ENCODE data around the gene MYCN. TPM values are rescaled to one million over a fixed set of nuclear protein-coding genes. Genes with fewer than 3 reads are reported as not detected.

MYCN gene
- total RNA-seq, 2 donors from 2014 or later = 0.14 to 3.5 TPM

DNA sequence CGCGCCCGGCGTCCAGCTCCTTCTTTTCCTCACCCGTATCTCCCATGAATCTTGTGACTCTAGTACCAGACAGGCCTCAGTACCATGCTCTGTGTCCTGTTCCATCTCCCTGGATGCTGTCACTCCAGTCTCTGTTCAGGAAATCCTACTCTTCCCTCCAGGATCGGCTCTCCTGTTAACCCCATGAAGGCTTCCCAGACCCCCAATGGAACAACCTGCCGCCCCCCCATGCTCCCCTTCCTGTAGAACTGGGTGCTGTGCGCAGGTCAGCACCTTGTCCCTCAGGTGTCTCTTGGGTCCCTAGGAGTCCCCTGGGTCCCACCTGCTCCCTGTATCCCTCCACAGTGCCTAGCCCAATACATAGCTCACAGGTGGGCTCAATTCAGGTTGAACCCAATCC is 41.3 kb downstream of the MYCN start:
- Histone ChIP-seq H3K9me3 (no peaks in the 10 kb centered on the region), H3K36me3 (no peaks in the 10 kb centered on the region), H3K27ac (no peak overlapping the region), H3K27me3 (replicated peaks; ENCODE audit: insufficient read depth) (no peaks in the 10 kb centered on the region), H3K4me3 (no peak overlapping the region), H3K4me1 (replicated peaks) (no peaks in the 10 kb centered on the region)
- no peak for DNase-seq (ENCODE audit: low spot score)
- WGBS = 96% methylated on average over 8 of the region's 8 CpGs
- intact Hi-C loops (cut with DNase I) = no loop called here
- TF ChIP-seq POLR2A (IDR thresholded peaks at IDR 0.05) = no peak
- no peak for TF ChIP-seq POLR2AphosphoS5 (IDR thresholded peaks at IDR 0.05)
- TF ChIP-seq, protein P1, sequence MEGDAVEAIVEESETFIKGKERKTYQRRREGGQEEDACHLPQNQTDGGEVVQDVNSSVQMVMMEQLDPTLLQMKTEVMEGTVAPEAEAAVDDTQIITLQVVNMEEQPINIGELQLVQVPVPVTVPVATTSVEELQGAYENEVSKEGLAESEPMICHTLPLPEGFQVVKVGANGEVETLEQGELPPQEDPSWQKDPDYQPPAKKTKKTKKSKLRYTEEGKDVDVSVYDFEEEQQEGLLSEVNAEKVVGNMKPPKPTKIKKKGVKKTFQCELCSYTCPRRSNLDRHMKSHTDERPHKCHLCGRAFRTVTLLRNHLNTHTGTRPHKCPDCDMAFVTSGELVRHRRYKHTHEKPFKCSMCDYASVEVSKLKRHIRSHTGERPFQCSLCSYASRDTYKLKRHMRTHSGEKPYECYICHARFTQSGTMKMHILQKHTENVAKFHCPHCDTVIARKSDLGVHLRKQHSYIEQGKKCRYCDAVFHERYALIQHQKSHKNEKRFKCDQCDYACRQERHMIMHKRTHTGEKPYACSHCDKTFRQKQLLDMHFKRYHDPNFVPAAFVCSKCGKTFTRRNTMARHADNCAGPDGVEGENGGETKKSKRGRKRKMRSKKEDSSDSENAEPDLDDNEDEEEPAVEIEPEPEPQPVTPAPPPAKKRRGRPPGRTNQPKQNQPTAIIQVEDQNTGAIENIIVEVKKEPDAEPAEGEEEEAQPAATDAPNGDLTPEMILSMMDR (IDR thresholded peaks at IDR 0.05) = no peak

DNA sequence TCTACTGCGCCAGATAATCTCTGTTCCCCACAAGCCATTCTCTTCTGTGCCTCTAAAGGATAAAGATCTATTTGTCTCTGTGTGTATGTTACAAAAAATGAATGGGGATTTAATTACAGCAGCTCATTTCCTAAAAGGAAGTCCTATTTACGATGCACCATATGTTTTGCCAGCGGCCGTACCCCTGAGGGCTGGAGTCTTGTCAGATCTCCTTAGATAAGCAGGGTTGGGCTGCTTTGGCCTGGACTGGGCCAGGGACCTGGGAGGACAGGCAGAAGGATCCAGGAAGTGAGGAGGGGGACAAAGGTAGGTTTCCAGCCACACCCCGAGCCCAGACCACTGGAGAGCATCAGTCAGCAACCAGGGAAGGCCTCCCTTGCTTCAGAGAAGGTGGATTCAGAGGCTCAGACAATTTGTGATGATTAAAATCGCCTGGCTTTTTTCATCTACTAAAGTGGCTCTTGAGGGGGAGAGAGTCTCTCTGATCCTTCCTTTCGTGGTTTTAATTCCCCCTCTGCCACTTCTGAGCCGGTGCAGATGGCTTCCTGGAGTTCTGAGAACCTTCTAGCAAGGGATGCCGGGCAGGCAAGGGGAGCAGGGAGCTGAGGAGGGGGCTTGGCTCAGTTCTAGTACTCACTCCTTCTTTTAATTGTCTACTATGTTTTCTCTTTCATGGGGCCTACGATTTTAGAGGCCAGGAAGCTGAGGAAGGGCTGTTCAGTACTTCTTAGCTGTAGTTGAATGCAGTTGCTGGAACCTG is 42.1 kb downstream of the MYCN start:
- Histone ChIP-seq H3K27me3 (replicated peaks; ENCODE audit: insufficient read depth) (no peaks in the 10 kb centered on the region), H3K27ac (no peak overlapping the region), H3K36me3 (no peaks in the 10 kb centered on the region), H3K9me3 (no peaks in the 10 kb centered on the region), H3K4me1 (replicated peaks) (no peaks in the 10 kb centered on the region), H3K4me3 (no peak overlapping the region)
- TF ChIP-seq POLR2A (IDR thresholded peaks at IDR 0.05) (no peak), POLR2AphosphoS5 (IDR thresholded peaks at IDR 0.05) (no peak)
- TF ChIP-seq, protein P1 (IDR thresholded peaks at IDR 0.05) = no peak
- intact Hi-C loops (cut with DNase I) = no loop called here
- DNase-seq (ENCODE audit: low spot score) = no peak
- 53% methylated on average over 10 of the region's 10 CpGs for WGBS

DNA sequence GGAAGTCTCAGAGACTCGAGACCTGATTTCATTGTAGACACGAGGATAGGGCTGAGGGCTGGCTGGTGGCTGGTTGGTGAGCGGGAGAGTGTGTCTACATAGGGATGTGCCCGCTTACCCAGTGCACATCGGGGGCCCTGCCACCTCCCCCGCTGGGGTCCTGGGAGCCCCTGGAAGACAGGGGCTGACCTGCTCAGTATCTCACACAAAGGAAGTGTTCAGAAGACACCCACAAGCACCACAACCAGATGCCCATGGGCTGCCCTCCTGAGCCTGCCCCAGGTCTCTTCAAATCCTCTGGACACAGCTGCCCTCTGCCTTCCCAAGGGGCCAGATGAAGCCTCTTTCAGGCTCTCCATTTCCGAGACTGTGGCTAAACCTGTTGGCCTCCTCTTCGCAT is 43.1 kb downstream of the MYCN start:
- 95% methylated on average over 8 of the region's 8 CpGs for WGBS
- Histone ChIP-seq H3K27ac (no peak overlapping the region), H3K4me3 (no peak overlapping the region), H3K36me3 (no peaks in the 10 kb centered on the region), H3K4me1 (replicated peaks) (no peaks in the 10 kb centered on the region), H3K9me3 (no peaks in the 10 kb centered on the region), H3K27me3 (replicated peaks; ENCODE audit: insufficient read depth) (no peaks in the 10 kb centered on the region)
- no peak for DNase-seq (ENCODE audit: low spot score)
- intact Hi-C loops (cut with DNase I) = no loop called here
- no peak for TF ChIP-seq POLR2A (IDR thresholded peaks at IDR 0.05)
- TF ChIP-seq POLR2AphosphoS5 (IDR thresholded peaks at IDR 0.05) = no peak
- TF ChIP-seq, protein P1 (IDR thresholded peaks at IDR 0.05) = no peak

DNA sequence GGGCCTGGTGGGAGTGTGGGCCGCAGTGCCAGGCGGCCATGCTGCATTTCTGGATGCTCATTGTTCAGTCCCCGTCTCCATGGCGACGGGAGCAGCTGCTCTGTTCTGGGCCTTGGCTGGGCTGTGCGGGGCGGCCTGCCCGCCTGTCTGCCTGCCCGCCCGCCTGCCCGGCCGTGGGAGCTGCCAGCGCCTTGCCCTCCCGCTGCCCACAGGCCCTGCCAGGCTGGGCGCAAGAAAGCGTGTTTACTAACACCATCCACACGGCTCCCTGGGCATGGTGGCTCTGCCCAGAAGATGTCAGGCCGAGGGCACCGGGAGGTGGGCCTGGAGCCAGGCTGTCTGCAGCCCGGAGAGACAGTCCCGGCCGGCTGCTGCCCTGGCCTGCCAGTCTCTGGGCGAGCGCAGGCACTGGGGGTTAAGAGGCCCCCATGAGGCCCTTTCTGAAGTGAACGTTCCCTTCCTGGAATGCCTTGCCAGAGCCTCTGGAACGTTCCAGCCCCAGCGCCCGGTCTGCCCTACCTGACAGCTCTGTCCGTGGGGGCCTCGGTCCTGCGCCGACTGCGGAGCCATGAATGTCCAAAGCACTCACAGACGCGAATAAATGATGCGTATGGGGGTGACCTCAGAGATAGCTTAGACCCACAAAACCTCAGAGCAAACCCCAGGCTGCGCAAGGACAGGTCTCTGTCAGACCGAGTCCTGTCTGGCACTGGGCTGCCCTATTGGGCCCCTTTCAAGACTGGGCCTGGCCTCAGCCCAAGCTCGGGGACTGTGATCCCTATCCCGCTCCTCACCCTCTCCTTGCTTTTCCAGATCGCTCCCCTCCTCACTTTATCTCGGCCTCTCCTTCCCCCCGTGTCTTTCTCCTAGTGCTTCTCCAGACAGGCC is 44.3 kb downstream of the MYCN start:
- 52% methylated on average over 43 of the region's 43 CpGs for WGBS
- TF ChIP-seq POLR2A (IDR thresholded peaks at IDR 0.05) (no peak), POLR2AphosphoS5 (IDR thresholded peaks at IDR 0.05) (no peak)
- TF ChIP-seq, protein P1 (IDR thresholded peaks at IDR 0.05) = no peak
- no peak overlapping the region for H3K27ac ChIP-seq
- H3K36me3 ChIP-seq = no peaks in the 10 kb centered on the region
- intact Hi-C loops (cut with DNase I) = no loop called here
- no peaks in the 10 kb centered on the region for H3K4me1 ChIP-seq (replicated peaks)
- DNase-seq (ENCODE audit: low spot score) = no peak
- no peak overlapping the region for H3K4me3 ChIP-seq
- H3K9me3 ChIP-seq = no peaks in the 10 kb centered on the region
- no peaks in the 10 kb centered on the region for H3K27me3 ChIP-seq (replicated peaks; ENCODE audit: insufficient read depth)

All from prostate gland (tissue), 2 donors.